ENCODE measurements around the gene SUPT3H. TPM values are rescaled to one million over a fixed set of nuclear protein-coding genes. Genes with fewer than 3 reads are reported as not detected.
A peak's percentile ranks its signal among the peaks of the same experiment; 100 is the strongest.
"Not testable (repeated sequence)": the region's sequence is repeated elsewhere in the genome, so short reads cannot be mapped to it uniquely, and the experiment has no call there.

Gene SUPT3H
- total RNA-seq, 6 experiments from 2014 or later: 5.6 to 8.2 (median 6.5) TPM

DNA sequence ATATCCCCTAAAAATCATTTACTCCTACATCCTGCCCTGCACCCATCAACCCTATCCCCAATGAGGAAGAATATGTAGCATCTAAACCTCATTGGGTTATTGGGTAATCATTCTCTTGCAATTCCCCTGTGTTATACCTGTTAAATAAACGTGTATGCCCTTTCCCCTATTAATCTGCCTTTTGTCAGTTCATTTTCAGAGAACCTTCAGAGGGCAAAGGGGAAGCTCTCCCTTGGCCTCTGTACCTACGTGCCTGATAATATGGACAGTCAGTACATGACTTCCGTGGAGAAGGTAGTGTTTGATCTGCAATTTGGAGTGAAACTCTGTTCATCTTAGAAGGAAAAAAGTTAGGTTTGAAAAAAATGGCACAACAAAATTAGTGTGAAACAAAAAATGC, 223.1 kb downstream of the SUPT3H start:
- TF ChIP-seq, protein P1, sequence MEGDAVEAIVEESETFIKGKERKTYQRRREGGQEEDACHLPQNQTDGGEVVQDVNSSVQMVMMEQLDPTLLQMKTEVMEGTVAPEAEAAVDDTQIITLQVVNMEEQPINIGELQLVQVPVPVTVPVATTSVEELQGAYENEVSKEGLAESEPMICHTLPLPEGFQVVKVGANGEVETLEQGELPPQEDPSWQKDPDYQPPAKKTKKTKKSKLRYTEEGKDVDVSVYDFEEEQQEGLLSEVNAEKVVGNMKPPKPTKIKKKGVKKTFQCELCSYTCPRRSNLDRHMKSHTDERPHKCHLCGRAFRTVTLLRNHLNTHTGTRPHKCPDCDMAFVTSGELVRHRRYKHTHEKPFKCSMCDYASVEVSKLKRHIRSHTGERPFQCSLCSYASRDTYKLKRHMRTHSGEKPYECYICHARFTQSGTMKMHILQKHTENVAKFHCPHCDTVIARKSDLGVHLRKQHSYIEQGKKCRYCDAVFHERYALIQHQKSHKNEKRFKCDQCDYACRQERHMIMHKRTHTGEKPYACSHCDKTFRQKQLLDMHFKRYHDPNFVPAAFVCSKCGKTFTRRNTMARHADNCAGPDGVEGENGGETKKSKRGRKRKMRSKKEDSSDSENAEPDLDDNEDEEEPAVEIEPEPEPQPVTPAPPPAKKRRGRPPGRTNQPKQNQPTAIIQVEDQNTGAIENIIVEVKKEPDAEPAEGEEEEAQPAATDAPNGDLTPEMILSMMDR (IDR thresholded peaks at IDR 0.05): no peak
- DNase-seq: no peak
- no peaks in the 10 kb centered on the region for H3K36me3 Mint-ChIP-seq (ENCODE audit: low read depth)
- H3K27me3 Mint-ChIP-seq (ENCODE audit: insufficient read depth): no peaks in the 10 kb centered on the region; the same call in 1 of the 2 replicates
- H3K4me3 Mint-ChIP-seq: no peak overlapping the region
- no peaks in the 10 kb centered on the region for H3K9me3 Mint-ChIP-seq
- no peaks in the 10 kb centered on the region for H3K4me1 Mint-ChIP-seq (ENCODE audit: low read depth)
- no peak overlapping the region for H3K27ac Mint-ChIP-seq

DNA sequence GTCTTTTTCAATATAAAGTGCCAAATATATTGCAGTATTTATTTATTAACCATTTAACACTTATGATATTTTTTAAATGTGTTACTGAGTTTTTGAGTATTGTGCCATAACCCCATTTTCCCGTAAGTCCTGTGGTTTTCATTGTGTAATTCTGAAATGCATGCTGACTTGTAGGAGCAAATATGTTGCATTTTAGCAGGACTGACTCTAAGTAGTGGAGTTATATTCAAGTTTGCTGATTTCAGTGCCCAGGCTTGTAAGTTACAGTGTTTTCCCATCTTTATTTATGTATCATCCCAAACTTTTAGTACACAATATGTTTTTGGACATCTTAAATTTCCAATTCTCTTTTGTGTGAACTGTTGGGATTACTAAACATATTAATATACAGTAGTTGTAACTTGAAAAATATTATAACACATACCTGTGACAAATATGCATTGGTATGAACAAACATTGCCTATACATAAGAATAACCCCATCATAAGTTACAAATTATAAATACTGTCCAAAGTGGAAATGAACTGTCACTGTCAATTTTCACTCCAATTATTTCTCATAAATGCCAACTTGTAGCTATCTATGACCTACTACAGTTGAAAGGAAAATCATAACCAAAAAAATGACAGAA, 228.9 kb downstream of the SUPT3H start:
- no peaks in the 10 kb centered on the region for H3K4me1 Mint-ChIP-seq (ENCODE audit: low read depth)
- DNase-seq: peak; percentile 22
- peaks cover 8% of the 10 kb centered on the region; the same call in 1 of the 2 replicates for H3K9me3 Mint-ChIP-seq
- H3K27ac Mint-ChIP-seq: no peak overlapping the region
- TF ChIP-seq, protein P1 (IDR thresholded peaks at IDR 0.05): no peak
- H3K36me3 Mint-ChIP-seq (ENCODE audit: low read depth): peaks cover 10% of the 10 kb centered on the region
- no peak overlapping the region for H3K4me3 Mint-ChIP-seq
- H3K27me3 Mint-ChIP-seq (ENCODE audit: insufficient read depth): no peaks in the 10 kb centered on the region; the same call in 1 of the 2 replicates

DNA sequence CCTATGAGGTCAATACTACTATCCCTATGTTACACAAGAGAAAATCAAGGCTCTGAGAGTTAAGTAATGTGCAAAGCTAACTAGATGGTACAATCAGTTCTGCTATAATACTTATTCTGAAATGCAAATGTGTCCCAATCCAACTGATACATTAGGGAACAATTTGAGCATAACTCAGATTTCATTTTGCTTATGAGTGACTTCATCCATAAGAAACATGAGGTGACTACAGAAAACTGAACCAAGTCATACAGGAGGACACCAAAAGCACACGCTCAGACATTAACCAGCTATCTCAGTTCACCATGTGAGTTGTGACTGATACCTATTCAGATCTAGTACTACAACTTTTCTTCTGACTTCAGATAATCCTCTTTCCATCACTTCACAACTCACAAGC, 229.5 kb downstream of the SUPT3H start:
- no peak overlapping the region for H3K4me3 Mint-ChIP-seq
- no peak for DNase-seq

DNA sequence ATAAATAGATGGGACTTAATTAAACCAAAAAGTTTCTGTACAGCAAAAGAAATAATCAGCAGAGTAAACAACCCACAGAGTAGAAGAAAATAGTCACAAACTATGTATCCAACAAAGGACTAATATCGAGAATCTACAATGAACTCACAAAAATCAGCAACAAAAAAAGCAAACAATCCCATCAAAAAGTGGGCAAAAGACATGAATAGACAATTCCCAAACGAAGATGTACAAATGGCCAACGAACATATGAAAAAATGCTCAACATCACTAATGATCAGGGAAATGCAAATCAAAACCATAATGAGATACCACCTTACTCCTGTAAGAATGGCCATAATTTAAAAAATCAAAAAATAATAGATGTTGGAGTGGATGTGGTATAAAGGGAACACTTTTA, 232.1 kb downstream of the SUPT3H start:
- peaks cover 15% of the 10 kb centered on the region; the same call in 1 of the 2 replicates for H3K9me3 Mint-ChIP-seq
- not testable (repeated sequence) for H3K27me3 Mint-ChIP-seq (ENCODE audit: insufficient read depth); H3K4me3 Mint-ChIP-seq; H3K27ac Mint-ChIP-seq; DNase-seq; H3K4me1 Mint-ChIP-seq (ENCODE audit: low read depth)
- peaks cover 18% of the 10 kb centered on the region for H3K36me3 Mint-ChIP-seq (ENCODE audit: low read depth)

More for the DNA sequence above, 229.5 kb downstream of the SUPT3H start:
- H3K27ac Mint-ChIP-seq: no peak overlapping the region
- peaks cover 8% of the 10 kb centered on the region; the same call in 1 of the 2 replicates for H3K9me3 Mint-ChIP-seq
- no peaks in the 10 kb centered on the region for H3K4me1 Mint-ChIP-seq (ENCODE audit: low read depth)
- TF ChIP-seq, protein P1 (IDR thresholded peaks at IDR 0.05): no peak
- no peaks in the 10 kb centered on the region; the same call in 1 of the 2 replicates for H3K27me3 Mint-ChIP-seq (ENCODE audit: insufficient read depth)
- peaks cover 10% of the 10 kb centered on the region for H3K36me3 Mint-ChIP-seq (ENCODE audit: low read depth)

DNA sequence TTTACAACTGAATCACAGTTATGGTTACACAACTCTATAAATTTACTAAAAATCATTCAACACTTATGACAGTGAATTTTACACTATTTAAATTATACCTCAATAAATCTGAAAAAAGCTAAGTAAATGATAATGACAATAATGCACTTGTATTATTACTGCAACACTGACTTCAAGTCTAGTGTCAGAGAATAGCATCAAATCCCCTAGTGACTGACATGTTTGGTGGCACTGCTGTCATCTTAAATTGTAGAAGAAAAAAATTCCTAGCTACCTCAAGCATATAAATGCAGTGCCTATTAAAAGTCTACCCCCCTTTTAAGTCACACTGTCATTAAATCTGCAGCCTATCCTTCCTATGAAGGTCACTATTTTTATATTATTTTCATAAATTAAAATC, 239.0 kb downstream of the SUPT3H start:
- TF ChIP-seq, protein P1 (IDR thresholded peaks at IDR 0.05): no peak
- Mint-ChIP-seq H3K4me3 (no peak overlapping the region), H3K27me3 (ENCODE audit: insufficient read depth) (peaks cover 2% of the 10 kb centered on the region), H3K36me3 (ENCODE audit: low read depth) (peaks cover 25% of the 10 kb centered on the region), H3K27ac (no peak overlapping the region), H3K4me1 (ENCODE audit: low read depth) (peaks cover 6% of the 10 kb centered on the region; the same call in 1 of the 2 replicates), H3K9me3 (peaks cover 18% of the 10 kb centered on the region)
- no peak for DNase-seq

DNA sequence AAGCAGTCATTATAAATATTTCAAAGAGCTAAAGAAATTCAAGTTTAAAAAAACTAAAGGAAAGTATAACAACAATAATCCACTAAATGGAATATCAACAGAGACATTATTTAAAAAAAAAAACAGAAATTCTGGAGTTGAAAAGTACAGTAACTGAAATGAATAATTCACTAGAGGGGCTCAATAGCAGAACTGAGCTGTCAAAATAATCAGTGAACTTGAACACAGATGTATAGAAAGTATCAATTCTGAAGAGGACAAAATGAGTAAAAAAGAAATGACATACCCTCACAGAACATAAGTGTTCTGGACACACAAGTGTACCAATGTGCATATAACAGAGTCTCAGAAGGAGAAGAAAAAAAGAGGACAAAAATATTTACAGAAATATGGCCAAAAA, 241.2 kb downstream of the SUPT3H start:
- TF ChIP-seq, protein P1 (IDR thresholded peaks at IDR 0.05): no peak
- H3K4me3 Mint-ChIP-seq: no peak overlapping the region
- peaks cover 20% of the 10 kb centered on the region for H3K36me3 Mint-ChIP-seq (ENCODE audit: low read depth)
- peaks cover 14% of the 10 kb centered on the region for H3K9me3 Mint-ChIP-seq
- H3K27ac Mint-ChIP-seq: no peak overlapping the region
- H3K27me3 Mint-ChIP-seq (ENCODE audit: insufficient read depth): peaks cover 2% of the 10 kb centered on the region
- H3K4me1 Mint-ChIP-seq (ENCODE audit: low read depth): peaks cover 13% of the 10 kb centered on the region
- no peak for DNase-seq
